GM19324 (cell line): ENCODE results near the gene XDH.

Source experiments
- ATAC-seq: cut with Tn5 transposase; IDR thresholded peaks from one replicate; pipeline ENCODE4 v1.9.1; 2021; ENCODE audit warnings: mild to moderate bottlenecking, moderate library complexity; ENCODE audit not compliant: unreplicated experiment, low FRiP score

XDH gene

DNA sequence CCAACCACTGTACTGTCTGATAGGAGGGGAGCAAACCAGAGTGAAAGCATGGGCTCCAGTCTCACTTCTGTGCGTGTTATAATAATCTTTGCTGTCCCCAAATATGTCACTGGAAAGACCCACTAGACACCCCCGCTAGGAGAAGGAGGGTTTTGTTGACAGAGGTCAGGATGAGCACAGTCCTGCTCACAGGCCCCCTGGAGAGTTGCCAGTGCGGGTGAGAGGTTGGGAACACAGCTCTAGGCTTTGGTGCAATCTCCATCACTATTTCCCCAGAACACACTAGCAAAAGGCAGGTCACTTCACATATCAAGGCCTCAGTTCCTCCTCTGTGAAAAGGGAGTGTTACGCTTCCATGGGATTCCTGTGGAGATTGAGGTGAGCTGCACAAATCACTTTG lies 9.7 kb downstream of the XDH start:
- ATAC-seq, result no peak

DNA sequence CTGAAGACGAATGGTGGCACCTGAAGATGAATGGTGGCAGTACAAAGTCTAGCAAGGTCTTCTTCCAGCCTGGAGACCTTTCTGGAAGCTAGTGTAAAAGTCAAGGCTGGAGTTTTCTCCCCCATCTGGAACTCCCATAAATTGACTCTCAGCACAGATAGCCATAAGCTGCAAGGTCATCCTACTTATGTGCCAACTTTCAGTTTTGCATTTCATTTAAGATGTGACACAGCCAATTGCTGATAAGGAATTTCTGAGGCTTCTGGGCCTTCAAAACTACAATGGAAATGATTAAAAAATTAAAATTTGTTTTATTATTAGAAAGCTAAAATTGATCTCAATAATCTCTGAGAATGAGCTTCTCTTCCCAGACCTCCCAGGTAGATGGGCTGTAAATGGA lies 10.2 kb downstream of the XDH start:
- ATAC-seq, result no peak

DNA sequence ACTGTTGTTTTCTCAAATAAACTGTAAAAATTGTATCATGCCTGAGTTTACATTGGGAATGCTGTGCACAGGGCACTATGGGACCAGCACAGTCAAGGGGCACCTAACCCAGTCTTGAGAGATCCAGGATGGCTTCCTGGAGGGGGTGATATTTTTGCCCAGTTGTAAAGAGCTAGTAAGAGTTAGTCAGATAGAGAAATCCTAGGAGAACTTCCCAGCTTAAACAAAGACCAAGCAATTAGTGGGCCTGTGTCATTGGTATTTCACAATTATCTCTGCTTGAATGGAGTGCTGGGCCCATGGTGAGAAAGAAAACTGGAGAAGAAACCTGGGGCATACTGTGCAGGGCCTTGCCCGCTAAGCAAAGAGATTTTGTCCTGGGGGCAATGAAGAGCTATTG lies 12.2 kb downstream of the XDH start:
- ATAC-seq, result no peak

DNA sequence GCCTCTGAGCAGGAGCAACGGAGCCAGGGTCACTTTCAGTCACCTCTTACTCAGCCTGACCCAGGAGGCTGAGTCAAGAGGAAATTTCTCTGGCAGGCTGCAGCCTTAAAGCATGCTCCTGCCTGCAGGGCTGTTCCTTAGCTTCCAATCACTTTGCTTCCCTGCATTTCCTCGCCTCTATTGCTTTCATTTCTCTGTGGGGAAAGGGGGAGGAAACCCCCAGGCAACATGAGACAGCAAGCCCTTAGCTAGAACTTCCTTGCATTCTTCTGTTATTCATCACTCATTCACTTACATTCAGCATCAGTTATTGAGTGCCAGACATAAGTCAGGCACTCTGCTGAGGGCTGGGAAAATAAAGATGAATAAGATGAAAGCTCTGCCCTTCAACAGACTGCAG lies 13.0 kb downstream of the XDH start:
- ATAC-seq, result no peak

DNA sequence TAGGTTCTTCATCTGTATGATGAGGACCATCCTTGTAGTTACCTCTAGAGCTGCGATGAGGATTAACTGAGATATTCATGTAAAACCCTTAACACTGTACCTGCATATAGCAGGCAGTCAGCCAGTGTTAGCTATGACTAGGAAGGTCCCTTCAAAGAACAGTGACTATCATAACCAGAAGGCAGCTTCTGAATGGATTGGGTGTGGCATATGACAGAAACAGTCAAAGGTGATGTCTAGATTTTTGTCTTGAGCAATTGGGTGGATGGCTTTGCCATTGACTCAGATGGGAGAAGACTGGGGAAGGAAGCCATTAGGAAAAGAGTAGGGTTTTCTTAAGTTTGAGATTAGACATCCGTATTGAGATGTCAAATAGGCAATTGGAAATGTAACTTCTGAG lies 15.7 kb downstream of the XDH start:
- ATAC-seq, result no peak

DNA sequence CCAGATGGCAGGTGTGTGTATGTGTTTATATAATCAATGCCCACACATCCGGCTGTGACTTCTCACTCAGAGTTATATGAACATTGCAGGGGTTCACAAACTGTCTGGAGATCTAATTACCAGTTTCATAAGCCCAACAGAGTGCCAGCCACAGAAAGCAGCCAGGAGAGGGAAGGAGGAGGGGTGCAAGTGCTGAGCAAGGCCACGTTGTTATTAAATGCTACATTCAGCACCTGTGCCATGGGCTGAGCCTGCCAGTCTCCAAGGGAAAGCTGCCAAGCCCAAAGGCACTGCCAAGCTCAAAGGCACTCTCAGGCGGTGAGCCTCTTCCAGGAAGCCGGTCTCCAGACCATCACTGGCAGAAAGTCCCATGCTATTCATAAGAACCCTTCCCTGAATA lies 17.4 kb downstream of the XDH start:
- no peak for ATAC-seq

DNA sequence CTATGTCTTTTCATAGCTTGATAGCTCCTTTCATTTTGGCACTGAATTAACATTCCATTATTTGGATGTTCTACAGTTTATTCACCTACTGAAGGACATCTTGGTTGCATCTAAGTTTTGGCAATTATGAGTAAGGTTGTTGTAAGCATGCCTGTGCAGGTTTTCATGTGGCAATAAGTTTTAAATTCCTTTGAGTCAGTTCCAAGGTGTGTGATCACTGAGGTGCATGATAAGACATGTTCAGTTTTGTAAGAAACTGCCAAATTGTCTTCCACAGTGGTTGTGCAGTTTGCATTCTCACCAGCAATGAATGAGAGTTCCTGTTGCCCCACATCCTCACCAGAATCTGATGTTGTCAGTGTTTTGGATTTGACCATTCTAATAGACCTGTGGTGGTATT lies 24.2 kb downstream of the XDH start:
- ATAC-seq, result no peak

DNA sequence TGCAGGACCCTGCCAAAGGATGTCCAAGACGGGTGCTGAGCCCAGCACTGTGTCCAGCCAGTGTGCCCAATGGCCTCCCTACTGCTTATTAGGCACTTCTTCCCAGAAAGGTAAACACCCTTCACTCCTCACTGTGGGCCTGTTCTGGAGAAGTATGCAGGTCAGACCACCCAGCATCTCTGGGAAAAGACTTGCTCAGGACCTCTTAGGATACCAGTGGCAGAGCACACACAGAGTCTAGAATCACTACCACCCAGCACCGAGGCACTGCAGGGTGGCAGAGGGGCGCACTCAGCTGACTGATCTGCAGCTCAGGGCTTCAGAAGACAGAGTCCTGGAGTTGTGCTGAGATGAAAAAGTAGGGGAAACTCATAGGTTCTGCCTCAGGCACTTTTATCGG lies 25.8 kb downstream of the XDH start:
- ATAC-seq, result no peak

DNA sequence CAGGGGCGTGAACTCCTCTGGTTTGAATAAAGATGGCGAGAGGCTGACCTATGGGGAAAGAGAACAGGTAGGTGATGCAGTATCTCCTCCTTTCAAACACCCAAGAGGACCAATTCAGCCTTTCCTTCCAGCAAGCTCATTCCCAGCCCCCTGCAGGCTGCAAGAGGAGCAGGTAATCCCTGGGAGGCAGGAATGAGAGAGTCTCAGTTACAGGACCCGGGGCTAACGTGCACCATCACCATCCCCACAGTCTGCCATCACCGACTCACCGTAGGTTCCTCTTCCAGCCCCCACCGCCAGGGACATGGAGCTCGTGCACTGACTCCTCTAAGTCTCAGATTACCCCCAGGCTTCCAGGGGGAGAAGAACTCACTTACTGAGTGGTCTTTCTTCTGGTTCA lies 26.7 kb downstream of the XDH start:
- ATAC-seq, result no peak

DNA sequence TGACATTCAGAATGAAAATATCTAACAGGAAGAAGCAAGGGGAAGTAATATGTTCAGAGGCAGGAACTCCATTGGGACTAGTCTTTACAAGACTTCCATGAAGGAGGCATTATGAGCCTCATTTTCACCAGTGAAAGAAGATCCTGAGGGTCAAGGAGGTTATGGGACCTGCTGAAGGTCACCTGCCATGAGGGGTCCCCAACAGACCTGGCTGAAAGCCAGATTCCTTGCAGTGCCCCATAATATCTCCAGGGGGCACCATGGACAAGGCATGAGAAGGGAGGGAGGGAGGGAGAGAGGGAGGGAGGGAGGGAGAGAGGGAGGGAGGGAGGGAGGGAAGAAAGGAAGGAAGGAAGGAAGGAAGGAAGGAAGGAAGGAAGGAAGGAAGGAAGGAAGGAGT lies 27.9 kb downstream of the XDH start:
- no peak for ATAC-seq

DNA sequence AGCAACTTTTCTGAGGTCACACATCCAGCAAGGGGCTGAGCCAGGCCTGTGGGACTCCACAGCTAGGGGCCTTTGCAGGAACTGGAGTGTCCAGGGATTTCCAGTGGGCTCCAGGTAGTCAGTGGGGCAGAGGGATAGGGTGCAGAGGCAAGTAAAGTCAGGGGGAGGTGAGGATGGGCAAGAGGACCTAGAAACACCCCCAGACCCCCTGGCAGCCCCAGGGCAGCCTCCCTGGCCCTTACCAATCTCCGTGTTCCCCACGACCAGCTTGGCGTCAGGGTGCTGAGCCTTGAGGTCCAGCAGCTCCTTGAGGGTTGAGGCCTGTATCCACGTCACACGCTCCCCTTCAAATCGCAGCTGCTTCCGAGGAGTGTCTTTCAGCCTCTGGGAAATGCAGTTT lies 28.4 kb downstream of the XDH start:
- no peak for ATAC-seq

DNA sequence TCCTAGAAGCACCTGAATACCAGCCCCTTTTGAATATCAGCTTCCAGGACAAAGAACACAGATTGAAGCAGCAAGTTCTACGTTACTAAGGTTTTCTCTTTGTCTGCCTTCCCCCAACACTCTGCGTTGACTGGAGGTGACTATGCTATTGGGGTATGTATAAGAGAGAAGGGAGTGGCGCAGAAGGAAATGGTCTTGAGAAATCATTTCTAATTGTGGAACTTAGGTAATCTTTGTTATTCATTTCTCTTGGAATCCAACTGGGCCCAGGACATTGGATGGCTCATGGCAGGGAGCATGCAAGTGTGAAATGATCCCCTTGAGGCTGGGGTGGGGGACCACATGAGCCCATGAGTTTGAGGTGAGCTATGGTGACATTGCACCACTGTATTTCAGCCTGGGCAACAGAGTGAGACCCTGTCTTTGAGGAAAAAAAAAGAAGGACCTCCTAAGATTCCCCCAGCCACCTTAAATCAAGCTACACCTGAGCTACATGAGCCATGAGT lies 29.7 kb downstream of the XDH start:
- no peak for ATAC-seq

DNA sequence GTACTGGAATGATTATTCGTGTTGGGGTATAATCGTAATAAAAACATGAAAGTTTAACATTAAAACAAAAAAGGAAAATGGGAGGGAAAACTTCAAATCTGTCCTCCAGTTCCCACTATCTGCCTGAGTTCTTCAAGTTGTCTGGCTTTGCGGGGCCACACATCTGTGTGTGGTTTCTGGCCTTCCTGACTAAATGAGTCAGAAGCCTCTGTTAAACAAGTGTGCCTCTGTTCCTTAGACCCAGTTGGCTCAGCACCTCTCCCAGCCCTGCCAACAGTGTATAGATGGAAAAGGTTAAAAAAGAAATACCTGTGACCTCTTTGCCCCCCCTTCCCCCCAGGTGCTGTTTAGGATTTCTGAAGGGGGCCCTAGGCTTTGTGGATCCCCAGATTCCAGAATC lies 30.2 kb downstream of the XDH start:
- ATAC-seq, result no peak

DNA sequence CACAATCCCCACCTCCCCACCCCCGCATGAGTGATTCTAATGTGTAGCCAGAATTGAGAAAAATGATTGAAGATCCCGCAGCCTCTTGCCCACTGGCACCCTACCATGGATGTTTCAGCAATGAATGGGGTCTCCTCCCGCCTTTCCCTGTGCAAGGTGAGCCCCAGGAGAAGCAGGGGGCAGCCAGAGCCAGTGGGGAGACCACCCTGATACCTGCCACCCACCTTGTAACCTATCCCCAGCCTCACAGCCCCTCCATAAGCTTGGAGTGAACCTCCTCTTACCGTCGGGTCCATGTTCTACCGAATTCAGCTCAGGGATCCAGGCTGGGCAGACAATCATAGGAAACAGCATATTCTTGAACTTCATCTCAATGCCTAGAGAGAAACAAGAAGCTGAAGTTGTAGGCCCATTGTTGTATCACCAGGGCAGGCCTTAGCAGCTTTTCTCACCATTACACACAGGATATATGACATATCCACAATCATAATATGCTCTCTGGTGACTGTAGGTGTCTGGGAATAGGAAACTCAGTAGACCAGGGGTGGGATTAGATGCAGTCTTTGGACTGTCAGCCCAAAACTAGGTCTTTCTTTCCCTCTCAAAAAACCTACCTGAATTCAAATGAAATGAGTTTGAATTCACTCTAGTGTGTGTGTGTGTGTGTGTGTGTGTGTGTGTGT lies 30.9 kb downstream of the XDH start:
- no peak for ATAC-seq

DNA sequence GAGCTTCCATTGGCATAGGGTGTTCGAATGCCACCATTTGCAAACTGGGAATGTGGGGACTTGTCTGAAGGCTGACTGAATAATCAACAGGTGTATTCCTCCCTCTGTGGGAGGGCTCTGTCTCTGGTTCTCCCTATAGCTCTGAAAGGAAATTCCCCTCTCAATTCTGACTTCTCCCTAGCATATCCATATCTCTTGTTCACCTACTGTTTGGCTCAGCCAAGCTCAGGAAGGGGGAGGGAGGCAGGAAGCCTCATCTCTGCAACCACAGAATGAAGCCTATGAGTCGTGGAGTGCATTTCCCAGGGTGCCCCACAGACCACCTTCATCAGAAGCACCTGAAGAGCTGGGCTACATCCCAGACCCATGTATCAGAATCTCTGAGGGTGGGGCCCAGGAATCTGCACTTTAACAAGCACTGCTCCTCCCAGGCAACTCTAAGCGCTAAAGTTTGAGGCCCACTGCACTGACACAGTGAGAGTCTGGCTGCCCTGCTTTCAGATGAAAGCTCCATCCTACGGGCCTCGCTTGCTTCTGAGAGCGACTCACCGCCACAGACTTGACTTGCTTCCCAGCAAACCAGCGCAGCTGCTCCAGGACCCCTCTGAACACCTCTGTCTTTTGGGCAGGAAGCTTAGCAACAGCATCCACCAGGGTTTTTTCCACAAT lies 32.0 kb downstream of the XDH start:
- ATAC-seq, result no peak

DNA sequence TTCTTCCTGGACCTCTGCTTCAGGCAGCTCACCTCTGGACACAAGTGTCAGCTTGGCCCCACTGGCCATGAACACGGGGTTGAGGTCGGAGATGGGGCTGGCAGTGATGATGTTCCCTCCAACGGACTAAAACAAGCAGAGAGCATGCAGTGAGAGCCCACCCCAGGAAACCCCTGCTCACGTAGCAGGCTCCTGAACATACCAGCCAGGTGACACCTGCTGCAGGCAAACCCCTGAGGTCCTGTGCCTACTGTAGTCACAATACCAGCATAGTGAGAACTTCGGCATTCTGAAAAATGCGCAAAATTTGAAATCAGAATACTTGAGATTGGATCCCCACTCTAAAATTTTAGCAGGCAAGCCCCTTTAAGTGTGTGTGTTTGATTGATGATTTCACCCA lies 32.9 kb downstream of the XDH start:
- no peak for ATAC-seq

DNA sequence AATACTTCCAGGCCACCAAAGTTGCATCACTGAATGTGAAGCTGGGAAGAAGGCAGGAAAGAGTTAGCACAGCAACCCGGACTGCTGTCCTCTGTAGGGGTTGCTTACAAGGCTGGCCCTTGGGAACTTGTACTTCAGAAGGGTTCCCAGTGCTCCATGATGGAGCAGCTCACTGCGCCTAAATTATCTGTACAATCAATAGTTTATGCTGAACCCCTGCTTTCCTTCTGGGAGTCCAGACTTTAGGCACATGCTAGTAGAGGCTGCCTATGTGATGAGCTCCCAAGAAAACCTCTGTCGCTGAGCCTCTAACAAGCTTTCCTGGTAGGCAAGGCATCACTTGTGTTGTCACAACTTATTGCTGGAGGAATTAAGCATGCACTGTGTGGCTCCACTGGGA lies 34.3 kb downstream of the XDH start:
- ATAC-seq, result no peak

DNA sequence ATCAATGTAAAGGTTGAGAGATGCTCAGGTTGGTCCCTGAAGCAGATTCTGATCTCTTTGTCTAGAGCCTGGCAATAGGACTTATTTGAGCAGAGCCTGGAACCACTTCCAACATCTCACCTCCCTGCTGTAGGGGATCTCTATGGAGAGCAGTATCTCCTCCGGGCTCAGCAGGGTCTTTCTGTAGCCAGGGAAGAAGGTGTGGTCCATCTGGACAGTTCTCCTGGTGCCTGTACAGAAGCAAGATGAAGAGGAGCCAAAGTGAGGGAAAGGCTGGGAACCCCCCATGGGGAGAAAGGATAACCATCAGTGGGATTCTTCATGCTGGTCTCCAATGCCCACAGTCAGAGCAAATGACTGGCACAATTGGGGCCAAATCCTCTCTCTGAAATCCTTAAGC lies 34.8 kb downstream of the XDH start:
- ATAC-seq, result no peak

DNA sequence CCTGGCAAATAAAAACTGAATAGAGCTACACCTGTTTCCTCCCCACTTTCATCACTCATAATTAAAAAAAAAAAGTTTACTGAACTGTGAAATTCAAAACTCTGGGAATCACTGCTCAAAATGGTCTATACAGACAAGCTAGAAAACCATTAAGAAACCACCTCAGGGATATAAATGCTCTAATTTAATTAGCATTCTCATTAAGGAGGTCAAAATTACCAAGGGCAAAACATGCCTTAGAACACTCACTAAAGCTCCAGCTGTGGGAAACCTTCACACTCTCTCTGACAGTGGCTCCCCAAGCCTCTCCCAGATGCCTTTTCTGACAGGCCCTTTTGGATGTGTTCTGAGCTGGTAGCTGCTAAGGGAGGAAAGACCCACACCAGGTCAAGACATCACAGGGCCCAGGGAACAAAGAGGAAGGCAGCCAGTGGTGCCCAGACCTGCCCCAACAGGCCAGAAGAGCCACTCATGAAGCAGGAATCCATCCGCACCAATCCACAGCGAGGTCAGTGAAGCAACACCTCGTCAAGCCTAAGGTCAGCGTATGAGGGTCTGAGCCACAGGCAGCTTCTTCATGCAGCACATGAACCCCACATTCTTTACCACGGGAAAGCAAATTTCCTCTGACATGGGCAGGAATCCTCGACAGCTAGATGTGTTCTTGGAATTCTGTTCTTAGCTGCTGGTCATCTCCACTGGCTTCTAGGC lies 35.6 kb downstream of the XDH start:
- ATAC-seq, result no peak

DNA sequence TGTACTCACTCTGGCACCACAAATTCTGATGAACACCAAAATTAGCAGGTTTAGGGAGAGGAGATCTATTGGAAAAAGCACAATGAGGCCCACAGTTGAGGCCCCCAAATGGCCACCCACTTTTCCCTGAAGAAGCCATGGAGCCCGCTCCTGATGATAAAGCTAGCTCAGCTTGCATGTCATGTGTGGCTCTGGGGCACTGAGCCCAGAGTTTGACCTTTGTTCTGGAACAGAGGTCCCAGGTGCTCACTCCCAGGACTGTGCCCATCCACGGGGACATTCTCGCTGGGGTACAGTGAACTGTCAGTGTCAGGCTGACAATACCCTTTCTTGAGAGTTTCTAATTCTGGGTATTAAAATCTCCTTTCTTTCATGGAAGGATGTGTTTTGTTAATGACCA lies 36.2 kb downstream of the XDH start:
- no peak for ATAC-seq

DNA sequence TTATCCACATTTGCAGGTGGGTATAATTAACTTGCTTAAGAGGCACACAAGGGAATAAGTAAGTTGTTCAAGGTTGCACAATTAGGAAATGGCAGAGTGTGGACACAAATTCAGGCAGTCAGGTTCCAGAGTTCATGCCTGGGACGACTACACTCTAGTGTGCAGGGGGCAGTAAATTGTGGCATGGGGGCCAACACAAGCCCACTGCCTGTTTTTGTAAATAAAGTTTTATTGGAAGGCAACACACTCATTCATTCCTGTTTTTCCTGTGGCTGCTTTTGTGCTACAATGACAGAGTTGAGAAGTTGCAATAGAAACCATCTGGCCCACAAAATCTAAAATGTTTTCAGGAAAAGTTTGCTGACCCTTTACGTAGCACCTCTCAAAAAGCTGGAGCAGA lies 41.4 kb downstream of the XDH start:
- no peak for ATAC-seq

DNA sequence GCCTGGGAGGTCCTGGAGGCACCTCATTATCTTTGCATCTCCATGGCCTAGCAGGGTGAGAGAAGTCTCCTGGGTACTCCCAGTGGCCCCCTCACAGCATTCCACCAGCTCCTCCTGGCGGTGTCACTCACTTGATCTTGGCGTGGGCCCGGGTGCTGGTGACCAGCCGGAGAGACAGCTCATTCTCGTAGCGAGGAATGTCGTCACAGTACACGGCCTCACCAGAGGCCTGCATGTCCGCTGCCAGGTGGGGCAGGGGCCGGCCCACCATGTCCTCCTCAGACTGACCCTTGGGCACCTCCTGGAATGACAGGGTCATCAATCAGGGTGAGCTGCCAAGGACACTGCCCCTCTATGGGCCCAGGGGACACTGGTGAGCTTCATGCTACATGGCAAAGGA lies 42.4 kb downstream of the XDH start:
- no peak for ATAC-seq
